Colon (tissue), 2 donors: ENCODE measurements around the gene SAMD10.
"Not testable (repeated sequence)": the region's sequence is repeated elsewhere in the genome, so short reads cannot be mapped to it uniquely, and the experiment has no call there.

Source experiments
- FAIRE-seq: peaks from 2 replicates; lab custom pipeline; 2012; peaks lifted over from hg19 to GRCh38; lab: Jason Lieb, UNC
- donor health status: control.
- donor health status: control.

The SAMD10 gene

DNA sequence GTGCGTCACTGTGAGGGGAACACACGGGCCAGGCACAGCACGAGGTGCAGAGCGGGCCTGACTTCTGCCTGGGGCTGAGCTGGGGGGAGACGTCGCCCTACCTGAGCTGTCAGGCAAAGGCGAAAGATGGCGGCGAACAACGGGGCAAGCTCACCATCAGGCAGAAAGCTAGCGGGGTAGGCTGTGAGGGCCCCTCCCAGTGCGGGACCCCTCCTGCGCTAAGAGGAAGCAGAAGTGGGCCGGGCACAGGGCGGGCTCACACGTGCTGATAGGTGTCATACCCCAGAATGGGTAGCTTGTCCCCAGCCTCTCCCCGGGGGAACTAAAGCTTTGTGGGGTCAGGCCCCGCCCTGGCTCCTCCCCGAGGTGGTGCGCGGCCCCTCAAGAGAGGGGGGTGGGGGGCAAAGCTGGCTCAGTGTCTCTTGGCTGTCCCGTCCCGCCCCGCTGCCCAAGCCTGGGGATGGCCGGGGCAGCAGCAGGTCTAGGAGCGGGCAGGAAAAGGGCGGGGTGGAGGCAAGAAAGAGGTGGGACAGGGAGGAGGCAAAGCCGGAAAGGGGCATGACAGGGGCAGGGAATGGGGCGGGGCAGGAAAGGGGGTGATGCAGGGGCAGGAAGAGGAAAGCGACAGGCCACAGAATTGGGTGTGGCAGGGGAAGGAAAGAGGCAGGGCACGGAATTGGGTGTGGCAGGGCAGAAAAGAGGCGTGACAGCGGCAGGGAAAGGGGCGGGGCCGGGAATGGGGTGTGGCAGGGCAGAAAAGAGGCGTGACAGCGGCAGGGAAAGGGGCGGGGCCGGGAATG, 38.0 kb downstream of the SAMD10 start:
- no peak for FAIRE-seq

DNA sequence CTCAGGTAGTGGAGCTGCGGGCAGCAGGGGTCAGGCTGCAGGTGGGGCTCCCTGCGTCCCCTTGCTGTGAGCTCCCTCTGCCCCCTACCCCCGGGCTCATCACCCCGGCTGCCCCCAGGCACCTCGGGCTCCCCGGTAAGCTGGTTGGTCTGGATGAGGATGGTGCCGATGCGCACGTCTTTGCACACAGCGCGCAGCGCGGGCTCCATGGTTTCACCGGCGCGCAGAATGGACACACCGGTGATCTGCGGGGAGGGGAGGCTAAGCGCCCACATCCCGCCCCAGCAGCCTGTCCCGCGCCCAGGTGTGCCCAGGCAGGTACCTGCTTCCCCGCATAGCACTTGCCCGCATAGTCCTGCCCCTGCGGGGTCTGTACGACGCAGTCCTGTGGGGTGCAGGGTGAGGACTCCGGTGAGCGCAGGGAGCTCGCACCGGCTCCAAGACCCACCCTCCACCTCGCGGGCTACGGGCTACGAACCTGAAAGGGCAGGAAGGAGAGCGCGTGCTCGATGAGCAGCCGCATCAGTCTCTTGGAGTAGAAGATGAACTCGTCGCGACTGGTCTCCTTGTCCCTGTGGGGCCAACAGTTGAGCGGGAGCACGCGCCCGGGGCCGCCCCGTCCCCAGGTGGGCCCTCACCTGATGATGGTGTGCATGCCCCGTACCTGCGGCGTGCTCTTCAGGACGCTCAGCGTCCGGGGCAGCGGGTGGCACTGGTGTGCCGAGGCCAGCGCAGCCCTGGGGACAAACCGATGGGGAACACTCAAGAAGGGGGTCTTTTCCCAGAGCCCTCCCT, 38.8 kb downstream of the SAMD10 start:
- FAIRE-seq: no peak

DNA sequence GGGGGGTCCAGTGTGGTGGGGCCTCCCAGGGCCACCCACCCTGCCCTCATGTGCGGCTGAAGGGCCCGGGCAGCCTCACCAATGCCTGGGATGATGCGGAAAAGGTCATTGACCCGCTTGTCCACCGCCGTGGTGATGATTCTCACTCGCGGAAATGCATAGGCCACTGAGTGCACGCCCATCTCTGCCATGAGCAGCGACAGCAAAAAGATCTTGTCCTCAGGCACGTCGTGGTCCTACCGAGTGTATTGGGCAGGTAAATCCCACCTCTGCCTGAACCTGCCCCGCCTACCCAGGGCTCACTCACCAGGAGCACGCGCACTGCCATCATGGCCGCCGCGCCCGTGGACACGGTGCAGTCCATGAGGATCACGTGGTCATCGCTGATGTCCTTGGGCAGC, 39.4 kb downstream of the SAMD10 start:
- no peak for FAIRE-seq

DNA sequence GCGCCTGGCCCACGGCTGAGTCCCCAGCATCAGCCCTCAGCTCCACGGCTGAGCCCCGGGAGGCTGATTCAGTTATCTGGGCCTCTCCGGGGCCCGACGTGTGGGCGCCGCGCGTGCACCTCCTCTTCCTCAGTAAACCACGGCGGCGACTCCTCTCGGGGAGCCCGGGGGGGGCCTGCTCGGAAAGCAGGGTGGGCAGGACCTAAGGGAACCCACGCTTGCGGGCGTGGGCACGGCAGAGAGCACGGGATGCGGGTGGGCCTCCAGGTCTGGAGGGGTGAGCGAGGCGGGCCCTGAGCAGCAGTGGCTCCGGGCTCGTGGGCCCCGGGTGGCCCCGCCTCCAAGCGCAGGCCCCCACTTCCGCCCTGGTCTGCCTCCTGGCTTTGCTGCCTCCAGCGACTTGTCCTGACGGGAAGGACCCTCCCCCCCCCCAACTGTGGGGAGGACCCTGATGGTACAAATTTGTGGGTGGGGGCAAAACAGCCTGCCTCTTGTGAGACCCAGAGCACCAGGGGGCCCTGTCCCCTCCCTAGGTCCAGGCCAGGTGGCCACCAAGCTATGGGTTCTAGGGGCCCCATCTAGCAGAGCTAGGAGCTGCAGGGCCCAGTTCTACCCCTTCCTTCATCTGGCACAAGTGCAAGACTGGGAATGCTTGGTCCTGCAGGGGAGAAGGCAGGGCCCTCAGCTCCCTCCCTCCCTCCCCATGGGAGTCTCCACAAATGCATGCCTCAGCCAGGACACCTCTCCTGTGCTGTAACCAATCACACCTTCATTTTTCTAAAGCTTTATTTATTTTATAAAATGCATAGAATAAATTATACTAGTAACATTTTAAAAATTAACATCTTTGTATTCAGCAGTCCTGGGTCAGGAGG, 40.1 kb downstream of the SAMD10 start:
- no peak for FAIRE-seq

DNA sequence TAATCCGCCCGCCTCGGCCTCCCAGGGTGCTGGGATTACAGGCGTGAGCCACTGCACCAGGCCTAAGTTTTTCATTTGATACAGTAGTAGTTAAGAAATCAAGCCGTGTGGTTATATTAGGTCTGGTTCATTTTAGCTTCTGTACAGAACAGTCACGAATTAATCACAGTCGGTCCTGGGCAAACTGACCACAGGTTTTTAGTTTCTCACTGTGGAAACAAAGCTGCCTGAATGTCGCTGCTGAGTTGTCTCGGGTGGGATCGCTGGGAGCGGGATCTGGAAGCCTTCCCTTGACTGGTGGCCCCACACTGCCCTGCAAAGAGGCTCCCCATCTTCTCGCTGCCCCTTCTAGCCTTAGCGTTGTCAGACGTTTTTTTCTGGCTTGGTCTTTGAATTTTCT, 41.8 kb downstream of the SAMD10 start:
- no peak for FAIRE-seq

DNA sequence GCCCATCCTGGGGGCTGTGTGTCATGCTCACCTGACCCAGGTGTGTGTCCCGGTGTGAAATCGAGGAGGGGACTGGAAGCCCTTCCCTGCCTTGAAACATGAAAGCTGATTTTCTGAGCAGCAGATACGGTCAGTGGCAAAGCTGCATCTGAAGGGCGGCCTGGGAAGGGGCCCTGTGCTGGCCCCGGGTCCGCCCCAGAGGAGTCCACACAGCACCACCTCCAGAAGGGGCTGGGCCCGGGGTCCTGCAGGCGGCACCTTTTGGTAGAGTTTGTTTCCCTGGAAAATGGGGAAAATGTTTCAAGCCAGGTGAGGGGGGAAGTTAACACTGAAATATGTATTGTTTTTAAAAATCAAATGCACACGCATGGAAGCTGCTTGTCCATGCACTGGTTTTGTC, 44.0 kb downstream of the SAMD10 start:
- FAIRE-seq: no peak

DNA sequence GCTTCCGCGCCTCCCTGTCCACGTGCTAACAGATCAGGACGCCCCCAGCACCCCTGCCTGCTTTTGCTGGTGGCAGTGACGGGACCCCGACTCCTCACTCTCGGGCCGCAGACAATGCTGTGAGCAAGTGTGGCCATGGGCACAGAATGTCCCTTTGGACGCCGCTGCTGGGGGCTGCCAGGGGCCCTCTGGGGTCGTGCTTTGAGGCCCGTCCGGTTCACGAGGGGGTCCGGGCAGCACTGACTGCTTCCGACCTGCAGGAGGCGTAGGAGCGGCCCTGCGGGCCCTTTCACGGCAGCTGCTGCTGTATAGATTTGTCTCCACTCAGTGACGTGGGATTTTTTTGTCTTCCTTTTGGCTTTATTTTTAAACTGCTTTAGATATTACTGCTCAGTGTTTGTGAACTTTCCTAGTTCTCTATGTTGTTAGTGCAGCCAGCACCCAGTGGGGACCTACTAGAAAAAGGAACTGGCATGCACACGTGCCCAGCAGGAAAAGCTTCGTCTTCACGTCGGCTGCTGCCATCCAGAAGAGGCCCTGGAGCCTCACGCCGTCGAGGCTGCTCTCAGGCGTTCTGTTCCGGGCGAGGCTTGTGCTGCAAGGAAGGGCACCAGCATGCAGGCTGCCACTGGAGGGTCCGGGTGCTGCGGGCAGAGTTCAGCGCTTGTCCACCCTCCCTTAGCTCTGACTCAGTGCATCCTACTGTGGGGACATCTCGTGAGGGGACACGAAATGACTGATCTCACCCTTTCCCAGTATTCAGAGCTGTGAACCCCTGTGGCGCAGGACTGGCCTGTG, 45.0 kb downstream of the SAMD10 start:
- FAIRE-seq: no peak

DNA sequence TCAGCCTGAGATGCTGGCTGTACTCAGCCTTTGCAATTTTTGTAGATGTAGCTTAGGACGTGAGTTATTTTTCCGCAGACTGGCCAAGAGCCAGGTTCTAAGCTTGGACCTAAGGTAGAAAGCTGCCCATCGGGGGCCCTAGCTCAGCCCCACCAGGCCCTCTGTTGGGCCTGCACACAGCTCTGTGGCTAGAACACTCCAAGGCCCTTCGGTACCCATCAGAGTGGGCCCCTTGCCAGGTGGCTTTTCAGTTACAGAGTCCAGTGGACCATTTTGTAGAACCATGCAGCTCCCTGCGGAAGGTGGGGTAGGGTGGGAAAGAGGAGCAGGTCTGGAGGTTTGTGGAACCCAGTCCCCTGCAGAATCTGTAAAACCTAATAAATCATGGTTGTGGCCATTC, 45.8 kb downstream of the SAMD10 start:
- no peak for FAIRE-seq

DNA sequence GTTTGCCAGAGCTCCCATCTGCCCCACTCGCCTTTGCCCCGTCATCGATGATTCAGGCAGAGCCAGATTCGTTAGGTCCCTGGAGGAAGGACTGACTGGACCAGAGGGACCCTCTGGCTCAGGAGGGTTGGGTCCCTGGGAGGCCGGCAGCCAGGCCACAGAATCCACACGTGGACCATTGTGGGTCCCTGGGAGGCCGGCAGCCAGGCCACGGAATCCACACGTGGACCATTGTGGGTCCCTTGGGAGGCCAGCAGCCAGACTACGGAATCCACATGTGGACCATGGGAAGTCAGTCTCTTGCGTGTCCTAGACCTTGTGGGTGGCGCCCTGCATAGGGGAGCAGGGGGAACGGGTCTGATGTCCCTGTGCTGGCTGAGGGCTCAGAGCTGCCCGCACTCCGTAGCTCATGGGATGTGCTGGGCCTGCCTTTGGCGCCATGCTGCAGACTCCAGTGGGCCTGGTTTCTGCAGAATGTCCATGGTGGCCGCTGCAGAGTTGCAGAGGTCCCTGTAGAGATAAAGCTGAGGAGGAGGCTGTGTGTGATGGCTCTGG, 46.8 kb downstream of the SAMD10 start:
- no peak for FAIRE-seq

DNA sequence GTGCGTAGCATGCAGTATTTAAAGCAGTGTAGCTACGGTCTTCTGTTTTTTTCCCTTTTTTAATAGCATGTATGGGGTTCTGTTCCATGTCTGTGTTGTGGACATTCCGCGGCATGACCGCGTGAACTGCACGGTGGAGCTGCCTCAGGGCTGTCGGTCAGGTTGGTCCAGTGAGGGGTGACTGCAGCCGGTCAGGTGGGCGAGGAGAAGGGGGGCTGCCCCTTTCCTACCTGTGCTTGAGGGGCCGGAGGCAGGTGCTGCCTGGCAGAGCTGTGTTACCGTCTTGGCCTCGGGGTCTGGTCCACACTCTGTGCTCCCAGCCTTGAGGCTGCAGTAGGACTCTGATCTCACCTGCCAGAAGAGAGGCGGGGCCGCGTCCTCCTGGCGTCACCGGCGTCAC, 47.7 kb downstream of the SAMD10 start:
- no peak for FAIRE-seq

DNA sequence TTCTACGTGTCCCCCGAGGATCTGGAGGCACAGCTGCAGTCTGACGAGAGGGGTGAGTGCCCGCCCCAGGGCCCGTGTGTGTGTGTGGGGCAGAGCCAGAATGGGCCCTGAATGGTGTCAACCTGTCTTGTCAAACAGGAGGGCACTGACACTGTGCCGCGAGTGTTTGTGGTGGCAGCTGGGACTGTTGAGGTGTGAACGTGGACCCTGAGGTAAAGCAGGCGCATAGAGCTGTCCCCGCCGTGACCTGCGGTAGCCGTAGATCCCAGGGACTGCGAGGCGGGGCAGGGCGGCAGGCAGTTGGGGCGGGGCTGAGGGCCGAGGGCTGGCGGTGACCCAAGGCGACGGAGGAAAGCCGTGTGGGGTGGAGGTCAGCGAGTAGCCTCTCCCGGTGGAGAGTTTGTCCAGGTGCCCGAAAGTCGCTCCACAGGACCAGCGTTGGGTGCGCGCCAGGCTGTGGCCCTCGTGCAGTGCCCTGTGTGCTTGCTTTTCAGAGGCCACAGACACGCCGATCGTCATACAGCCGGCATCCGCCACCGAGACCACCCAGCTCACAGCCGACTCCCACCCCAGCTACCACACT, 48.4 kb downstream of the SAMD10 start:
- no peak for FAIRE-seq

DNA sequence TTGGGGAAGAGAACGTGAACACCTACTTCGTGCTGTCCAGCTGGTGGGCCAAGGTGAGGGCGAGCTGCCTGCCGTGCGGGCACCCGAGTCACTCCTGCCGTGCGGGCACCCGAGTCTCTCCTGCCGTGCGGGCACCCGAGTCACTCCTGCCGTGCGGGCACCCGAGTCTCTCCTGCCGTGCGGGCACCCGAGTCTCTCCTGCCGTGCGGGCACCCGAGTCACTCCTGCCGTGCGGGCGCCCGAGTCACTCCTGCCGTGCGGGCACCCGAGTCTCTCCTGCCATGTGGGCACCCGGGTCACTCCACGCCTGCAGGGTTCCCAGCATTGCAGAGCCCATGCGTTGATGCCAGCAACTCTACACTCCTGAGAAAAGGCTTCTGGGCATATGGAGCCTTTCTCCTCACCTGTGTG, 50.0 kb downstream of the SAMD10 start:
- FAIRE-seq: not testable (repeated sequence)

DNA sequence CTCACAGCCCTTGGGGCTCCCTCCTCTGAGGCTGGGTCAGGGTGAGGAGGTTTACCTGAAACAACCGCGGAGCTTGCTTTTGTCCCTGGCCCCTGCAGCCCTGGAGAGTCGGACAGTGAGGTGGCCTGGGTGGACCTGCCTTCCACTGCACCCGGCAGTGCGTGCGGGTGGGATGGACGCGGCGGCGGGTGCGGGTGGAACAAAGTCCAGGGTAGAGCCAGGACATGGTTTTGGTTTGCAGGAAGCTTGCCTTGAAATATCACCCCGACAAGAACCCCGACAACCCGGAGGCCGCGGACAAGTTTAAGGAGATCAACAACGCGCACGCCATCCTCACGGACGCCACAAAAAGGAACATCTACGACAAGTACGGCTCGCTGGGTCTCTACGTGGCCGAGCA, 50.4 kb downstream of the SAMD10 start:
- FAIRE-seq: no peak

DNA sequence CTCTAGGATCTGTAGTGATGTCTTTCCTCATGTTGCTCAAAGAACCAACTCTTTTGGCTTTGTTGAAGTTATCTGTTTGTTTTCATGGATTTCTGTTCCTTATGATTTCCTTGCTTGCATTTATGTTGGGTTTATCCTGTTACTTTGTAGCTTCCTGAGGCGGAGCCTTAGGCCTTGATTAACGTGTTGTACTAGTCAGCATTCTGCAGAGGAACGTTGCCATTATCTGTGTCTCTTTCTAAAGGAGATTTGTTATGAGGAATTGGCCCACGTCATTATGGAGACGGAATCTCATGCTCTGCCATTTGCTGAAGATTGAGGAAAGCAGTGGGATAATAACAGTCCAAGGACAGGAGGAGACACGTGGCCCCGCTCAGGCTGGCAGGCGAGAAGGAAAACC, 53.1 kb downstream of the SAMD10 start:
- no peak for FAIRE-seq

DNA sequence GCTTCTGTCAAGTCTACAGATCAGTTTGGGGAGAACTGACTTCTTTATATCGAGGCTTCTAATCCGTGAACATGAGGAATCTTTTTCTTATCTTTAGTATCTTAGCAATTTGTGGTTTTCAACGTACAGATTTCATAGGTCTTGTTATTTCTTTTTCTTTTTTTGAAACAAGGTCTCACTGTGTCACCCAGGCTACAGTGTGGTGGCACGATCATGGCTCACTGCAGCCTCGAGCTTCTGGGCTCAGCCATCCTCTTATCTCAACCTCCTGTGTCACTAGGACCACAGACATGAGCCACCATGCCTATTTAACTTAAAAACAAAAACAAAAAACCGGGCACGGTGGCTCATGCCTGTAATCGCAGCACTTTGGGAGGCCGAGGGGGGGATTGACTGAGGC, 55.2 kb downstream of the SAMD10 start:
- no peak for FAIRE-seq
